HUES48 (cell line): Measurements from ENCODE around the gene MTA3.
"Not testable (repeated sequence)": the region's sequence is repeated elsewhere in the genome, so short reads cannot be mapped to it uniquely, and the experiment has no call there.

Source experiments
- H3K27ac ChIP-seq: one replicate; pipeline ENCODE4 v1.7.0; 2013; ENCODE audit warnings: low read depth, low read length, inconsistent platforms
- H3K27me3 ChIP-seq: 2 replicates; pipeline ENCODE4 v1.6.1; 2013; ENCODE audit warnings: mild to moderate bottlenecking, low read length; ENCODE audit not compliant: control insufficient read depth, insufficient read depth
- H3K36me3 ChIP-seq: 2 replicates; pipeline ENCODE4 v1.6.1; 2013; ENCODE audit warnings: low read length; ENCODE audit not compliant: control insufficient read depth, insufficient read depth
- H3K4me1 ChIP-seq: 2 replicates; pipeline ENCODE4 v1.6.1; 2013; ENCODE audit warnings: mild to moderate bottlenecking, low read length; ENCODE audit not compliant: control insufficient read depth, insufficient read depth
- H3K4me3 ChIP-seq: 2 replicates; pipeline ENCODE4 v1.5.1; 2013; ENCODE audit warnings: mild to moderate bottlenecking, low read depth, low read length
- H3K9ac ChIP-seq: 2 replicates; pipeline ENCODE4 v1.6.1; 2013; ENCODE audit warnings: mild to moderate bottlenecking, low read depth, low read length, moderate library complexity
- H3K9me3 ChIP-seq: 2 replicates; pipeline ENCODE4 v1.6.1; 2013; ENCODE audit warnings: low read length; ENCODE audit not compliant: control insufficient read depth, insufficient read depth

MTA3 gene

DNA sequence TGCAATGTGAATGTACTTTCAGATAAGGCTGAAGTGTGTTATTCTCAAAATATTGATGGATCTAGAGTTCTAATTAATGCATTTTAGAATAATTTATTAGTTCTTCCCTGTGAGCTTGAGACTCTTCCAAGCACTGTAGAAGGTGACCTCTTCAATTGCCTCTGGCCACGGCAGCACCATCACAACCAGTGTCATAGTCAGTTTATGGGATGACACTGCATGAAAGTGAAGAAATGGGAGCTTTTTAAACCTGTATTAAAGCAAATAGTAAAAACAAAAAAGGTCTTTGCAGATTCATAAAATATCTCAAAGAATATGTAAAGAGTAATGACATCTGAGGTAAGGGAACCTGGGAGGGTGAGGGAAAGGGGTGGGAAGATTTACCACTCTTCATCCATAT is 143.5 kb downstream of the MTA3 start:
- Histone ChIP-seq H3K27ac (no peak overlapping the region), H3K4me1 (peaks cover 5% of the 10 kb centered on the region; the same call in 1 of the 2 replicates), H3K9me3 (no peaks in the 10 kb centered on the region), H3K9ac (no peak overlapping the region), H3K36me3 (peaks cover 28% of the 10 kb centered on the region), H3K4me3 (no peak overlapping the region), H3K27me3 (no peaks in the 10 kb centered on the region)

DNA sequence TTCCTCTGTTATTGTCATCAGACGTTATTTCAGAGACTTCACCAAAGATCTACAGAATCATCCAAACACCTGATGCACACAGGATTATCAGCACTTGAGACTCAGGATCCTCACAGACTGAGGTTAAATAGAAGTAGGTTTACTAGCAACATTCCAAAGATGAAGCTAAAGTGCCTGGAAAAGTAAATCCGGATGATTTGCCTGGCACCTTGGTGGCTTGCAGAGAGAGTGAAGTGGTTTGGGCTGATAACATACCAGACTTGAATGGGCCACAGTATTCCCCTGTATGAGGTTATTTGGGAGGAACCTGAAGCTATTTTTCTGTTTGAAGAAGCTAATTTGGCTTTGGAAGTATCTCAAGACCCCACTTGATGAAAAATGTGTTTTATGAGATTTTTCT is 144.5 kb downstream of the MTA3 start:
- Histone ChIP-seq H3K36me3 (peaks cover 20% of the 10 kb centered on the region), H3K9me3 (no peaks in the 10 kb centered on the region), H3K27ac (peak overlapping the region; percentile 17), H3K9ac (no peak overlapping the region), H3K4me1 (peaks cover 4% of the 10 kb centered on the region; the same call in 1 of the 2 replicates), H3K4me3 (no peak overlapping the region), H3K27me3 (no peaks in the 10 kb centered on the region)

DNA sequence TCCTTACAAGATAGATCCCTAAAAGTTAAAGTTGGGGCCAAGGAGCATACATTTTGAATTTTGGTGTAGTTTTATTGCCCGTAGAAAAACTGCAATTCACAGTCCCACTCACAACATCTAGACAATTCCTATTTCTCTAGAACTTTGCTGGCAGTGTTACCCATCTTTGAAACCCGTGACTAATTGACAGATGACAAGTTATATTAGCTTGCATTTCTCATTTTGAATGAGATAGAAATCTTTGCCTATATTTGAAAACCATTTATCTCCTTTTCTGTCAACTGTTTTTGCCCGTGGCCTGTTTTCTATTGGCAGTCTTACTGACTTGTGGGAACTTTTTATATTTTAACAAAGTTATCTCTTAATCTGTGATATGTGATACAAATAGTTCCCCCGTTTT is 145.5 kb downstream of the MTA3 start:
- Histone ChIP-seq H3K27ac (no peak overlapping the region), H3K36me3 (peaks cover 10% of the 10 kb centered on the region), H3K4me1 (peaks cover 4% of the 10 kb centered on the region; the same call in 1 of the 2 replicates), H3K9me3 (no peaks in the 10 kb centered on the region), H3K4me3 (no peak overlapping the region), H3K27me3 (no peaks in the 10 kb centered on the region), H3K9ac (no peak overlapping the region)

DNA sequence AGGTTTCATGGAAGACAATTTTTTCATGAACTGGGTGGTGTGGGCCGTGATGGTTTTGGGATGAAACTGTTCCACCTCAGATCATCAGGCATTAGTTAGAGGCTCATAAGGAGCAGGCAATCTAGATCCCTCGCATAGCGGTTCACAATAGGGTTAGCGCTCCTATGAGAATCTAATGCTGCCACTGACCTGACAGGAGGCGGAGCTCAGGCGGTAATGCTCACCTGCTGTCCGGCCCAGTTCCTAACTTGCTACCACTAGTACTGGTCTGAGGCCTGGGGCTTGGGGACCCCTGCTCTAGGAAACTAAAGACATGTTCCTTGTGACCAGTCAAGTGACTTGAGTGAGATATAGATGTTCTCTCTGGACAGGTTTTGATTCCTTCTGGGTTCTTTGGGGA is 146.3 kb downstream of the MTA3 start:
- H3K36me3 ChIP-seq: peaks cover 3% of the 10 kb centered on the region
- no peak overlapping the region for H3K9ac ChIP-seq
- peak overlapping the region; percentile 7 for H3K27ac ChIP-seq
- no peaks in the 10 kb centered on the region for H3K27me3 ChIP-seq
- peaks cover 4% of the 10 kb centered on the region; the same call in 1 of the 2 replicates for H3K4me1 ChIP-seq
- H3K4me3 ChIP-seq: no peak overlapping the region
- no peaks in the 10 kb centered on the region for H3K9me3 ChIP-seq

DNA sequence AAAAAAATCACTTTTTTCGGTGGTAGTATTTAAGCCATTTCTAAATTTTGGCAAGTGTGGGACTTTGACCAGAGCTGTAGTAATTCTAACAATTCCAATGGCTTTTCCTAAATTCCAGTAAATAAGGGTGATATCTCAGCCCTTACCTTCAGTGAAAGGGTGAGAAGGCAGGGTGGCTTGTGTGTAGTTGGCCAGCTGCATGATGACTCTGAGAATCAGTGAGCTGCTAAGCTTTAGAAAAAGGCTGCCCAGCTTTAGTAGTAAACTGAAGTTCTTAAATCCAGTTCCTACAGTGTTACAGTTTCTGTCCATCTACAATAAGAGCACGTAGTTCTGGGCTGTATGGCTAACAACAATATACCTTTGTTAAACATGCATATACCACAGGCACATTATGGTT is 153.5 kb downstream of the MTA3 start:
- Histone ChIP-seq H3K4me3 (no peak overlapping the region), H3K27ac (peak overlapping the region; percentile 52), H3K9me3 (no peaks in the 10 kb centered on the region), H3K27me3 (no peaks in the 10 kb centered on the region), H3K36me3 (no peaks in the 10 kb centered on the region), H3K4me1 (peaks cover 16% of the 10 kb centered on the region), H3K9ac (no peak overlapping the region)

DNA sequence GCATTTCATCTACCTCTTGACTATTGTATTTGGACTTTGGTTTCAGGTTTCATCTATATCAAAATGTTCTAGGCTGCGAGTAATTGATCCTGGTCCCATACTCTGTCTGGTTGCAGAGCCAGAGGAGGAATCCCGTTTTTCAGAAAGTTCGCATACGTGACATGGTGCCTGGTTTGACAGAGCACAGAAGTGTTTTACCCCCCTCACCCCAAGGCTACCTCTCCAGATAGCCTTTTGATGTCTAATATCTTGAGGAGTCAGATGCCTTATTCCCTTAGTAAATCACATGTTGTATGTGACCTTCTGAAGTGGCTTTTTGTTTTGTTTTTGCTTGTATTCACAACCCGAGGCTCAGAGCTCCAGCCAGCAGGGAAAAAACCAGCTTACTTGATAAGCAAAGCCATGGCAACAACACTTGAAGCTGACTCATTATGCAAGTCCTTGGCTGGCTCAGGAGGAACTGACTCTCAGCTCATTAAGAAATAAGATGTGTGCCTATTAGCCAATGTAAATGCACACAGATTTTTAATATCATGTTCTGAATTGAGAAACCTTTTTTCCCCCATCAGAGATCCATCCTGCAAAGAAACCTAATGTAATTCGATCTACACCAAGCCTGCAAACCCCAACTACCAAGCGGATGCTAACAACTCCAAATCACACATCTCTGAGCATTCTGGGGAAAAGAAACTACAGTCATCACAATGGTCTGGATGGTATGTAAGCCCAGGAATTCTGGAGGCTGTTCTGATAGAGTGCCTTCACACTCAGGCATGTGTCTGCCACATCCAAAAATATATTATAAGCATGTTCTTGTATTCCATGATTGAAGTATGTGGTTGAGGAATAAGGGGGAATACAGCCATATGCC is 154.1 kb downstream of the MTA3 start:
- no peaks in the 10 kb centered on the region for H3K9me3 ChIP-seq
- no peaks in the 10 kb centered on the region for H3K27me3 ChIP-seq
- peaks cover 16% of the 10 kb centered on the region for H3K4me1 ChIP-seq
- no peak overlapping the region for H3K9ac ChIP-seq
- H3K4me3 ChIP-seq: no peak overlapping the region
- H3K36me3 ChIP-seq: no peaks in the 10 kb centered on the region
- H3K27ac ChIP-seq: peak overlapping the region; percentile 52

DNA sequence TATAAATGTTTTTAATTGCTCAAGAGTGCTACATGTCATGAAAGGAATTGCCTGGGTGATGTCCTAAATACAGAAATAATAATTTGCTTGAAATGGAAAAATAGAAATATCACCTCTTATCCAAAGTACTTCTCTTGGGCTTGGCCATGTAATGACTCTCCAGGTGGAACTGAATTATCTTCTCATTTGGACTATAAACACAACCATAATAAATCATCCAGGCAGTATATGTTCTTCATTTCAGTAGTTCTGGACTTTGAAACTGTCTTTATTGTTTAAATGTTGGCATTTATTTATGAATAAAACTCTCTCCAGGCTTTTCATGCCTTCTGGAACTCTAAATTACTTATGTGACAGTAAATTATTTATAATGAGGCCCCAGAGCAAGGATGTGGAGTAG is 155.0 kb downstream of the MTA3 start:
- Histone ChIP-seq H3K36me3 (no peaks in the 10 kb centered on the region), H3K4me3 (no peak overlapping the region), H3K27ac (no peak overlapping the region), H3K9me3 (no peaks in the 10 kb centered on the region), H3K27me3 (no peaks in the 10 kb centered on the region), H3K9ac (no peak overlapping the region), H3K4me1 (peaks cover 16% of the 10 kb centered on the region)

DNA sequence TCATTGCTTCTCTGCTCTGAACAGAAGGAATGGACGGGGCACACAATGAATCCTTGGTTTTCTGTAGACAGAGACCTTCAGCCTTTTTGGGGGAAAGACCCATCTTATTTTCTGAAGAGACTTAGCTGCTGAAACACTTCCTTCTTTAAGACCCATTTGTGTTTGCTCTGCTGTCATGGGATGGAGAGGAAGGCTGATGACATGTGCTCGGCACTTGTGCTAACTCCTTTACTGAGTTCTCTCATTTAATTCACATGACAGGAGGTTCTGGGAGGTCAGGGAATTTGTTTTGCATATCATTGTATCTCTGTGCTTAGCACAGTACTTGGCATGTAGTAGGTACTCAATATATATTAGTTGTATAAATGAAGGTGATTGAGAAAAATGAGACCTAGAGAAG is 156.5 kb downstream of the MTA3 start:
- no peaks in the 10 kb centered on the region for H3K27me3 ChIP-seq
- no peak overlapping the region for H3K4me3 ChIP-seq
- H3K4me1 ChIP-seq: peaks cover 16% of the 10 kb centered on the region
- no peak overlapping the region for H3K27ac ChIP-seq
- H3K9me3 ChIP-seq: no peaks in the 10 kb centered on the region
- no peak overlapping the region for H3K9ac ChIP-seq
- no peaks in the 10 kb centered on the region for H3K36me3 ChIP-seq

DNA sequence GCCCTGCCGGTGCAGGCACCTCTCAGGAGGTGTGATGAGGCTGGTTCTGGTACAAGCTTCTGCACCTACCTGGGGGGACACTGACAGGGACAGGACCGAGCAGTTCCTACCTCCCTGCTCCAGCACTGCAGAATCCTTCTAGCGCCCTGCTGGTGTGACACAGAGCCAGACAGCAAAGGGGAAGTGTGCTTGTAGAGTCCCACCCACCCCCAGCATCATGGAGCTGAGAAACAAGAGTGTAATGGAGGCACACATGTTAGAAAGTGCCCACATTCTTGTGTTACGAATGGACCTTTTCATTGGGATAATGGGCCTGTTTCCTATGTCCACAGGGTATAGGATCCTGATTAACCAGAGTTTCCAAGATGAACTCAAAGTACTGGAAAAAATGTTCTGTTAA is 157.2 kb downstream of the MTA3 start:
- Histone ChIP-seq H3K27me3 (no peaks in the 10 kb centered on the region), H3K4me3 (no peak overlapping the region), H3K9me3 (no peaks in the 10 kb centered on the region), H3K9ac (no peak overlapping the region), H3K4me1 (peaks cover 16% of the 10 kb centered on the region), H3K27ac (no peak overlapping the region), H3K36me3 (no peaks in the 10 kb centered on the region)

DNA sequence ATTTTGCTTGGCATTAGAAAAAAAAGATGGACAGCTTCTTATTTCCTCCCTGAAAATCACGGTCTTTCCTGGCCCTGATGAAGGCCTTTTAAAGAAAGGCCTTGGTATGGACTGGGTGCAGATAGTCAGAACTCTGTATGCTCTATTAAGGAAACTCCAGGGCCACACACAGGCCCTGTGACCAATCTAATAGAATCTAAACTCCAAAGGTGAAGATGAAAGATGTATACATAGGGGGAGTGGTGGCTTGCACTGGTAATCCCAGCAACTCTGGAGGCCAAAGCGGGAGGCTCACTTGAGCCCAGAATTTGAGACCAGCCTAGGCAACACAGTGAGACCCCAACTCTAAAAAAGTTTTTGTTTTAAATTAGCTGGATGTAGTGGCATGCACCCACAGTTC is 158.2 kb downstream of the MTA3 start:
- Histone ChIP-seq H3K27ac (no peak overlapping the region), H3K36me3 (no peaks in the 10 kb centered on the region), H3K4me1 (peaks cover 15% of the 10 kb centered on the region), H3K9ac (no peak overlapping the region), H3K9me3 (no peaks in the 10 kb centered on the region), H3K4me3 (no peak overlapping the region), H3K27me3 (no peaks in the 10 kb centered on the region)

DNA sequence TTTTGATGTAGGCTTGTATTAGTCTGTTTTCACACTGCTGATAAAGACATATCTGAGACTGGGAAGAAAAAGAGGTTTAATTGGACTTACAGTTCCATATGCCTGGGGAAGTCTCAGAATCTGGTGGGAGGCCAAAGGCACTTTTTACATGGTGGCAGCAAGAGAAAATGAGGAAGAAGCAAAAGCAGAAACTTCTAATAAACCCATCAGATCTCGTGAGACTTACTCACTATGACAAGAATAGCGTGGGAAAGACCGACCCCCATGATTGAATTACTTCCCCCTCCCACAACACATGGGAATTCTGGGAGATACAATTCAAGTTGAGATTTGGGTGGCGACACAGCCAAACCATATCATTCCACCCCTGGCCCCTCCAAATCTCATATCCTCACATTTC is 162.9 kb downstream of the MTA3 start:
- H3K36me3 ChIP-seq: not testable (repeated sequence)

More for the DNA sequence above, 162.9 kb downstream of the MTA3 start:
- not testable (repeated sequence) for H3K27ac ChIP-seq, H3K9ac ChIP-seq, H3K9me3 ChIP-seq, H3K4me1 ChIP-seq, H3K27me3 ChIP-seq, H3K4me3 ChIP-seq
